Measurements from ENCODE around the gene KRT36.

KRT36 gene

DNA sequence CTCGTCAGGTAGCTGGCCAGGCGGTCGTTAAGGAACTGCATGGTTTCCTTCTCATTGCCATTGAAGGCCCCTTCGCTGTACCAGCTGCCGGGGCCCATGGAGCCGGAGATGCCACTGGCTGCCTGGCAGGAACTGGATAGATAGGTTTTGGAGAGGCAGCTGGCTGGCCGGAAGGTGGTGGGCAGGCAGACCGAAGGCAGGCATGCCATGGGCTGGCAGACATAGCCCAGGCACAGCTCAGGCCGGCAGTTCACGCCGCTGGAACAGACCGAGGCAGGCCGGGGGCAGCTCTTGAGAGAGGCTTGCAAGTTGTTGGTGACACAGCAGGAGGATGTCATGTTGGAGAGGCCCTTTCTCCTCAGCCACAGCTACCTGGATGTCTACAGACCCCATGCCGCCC is 22.7 kb downstream of the KRT36 start, which contains the start of gene KRT32:
TSS of gene KRT32 (minus strand) at position 399 of the 400 bp plus-strand sequence. CDS start at position 338, 61 bp downstream.
- H3K27ac ChIP-seq (ENCODE audit: low read depth, low read length) = no peak within 1 kb of the TSS
- H3K4me1 ChIP-seq (ENCODE audit: control insufficient read depth, insufficient read depth, low read length) = no peaks in the 10 kb centered on the region
- no peak within 1 kb of the TSS for H3K4me3 ChIP-seq (ENCODE audit: low read depth, low read length)
- H3K27me3 ChIP-seq (ENCODE audit: control insufficient read depth, insufficient read depth, low read length) = no peaks in the 10 kb centered on the region
- H3K9me3 ChIP-seq (ENCODE audit: control insufficient read depth, insufficient read depth, low read depth, low read length) = peaks cover 17% of the 10 kb centered on the region
- H3K36me3 ChIP-seq (ENCODE audit: control insufficient read depth, insufficient read depth, low read length) = no peaks in the 10 kb centered on the region
- no peak within 1 kb of the TSS for H3K9ac ChIP-seq (ENCODE audit: low read length)

DNA sequence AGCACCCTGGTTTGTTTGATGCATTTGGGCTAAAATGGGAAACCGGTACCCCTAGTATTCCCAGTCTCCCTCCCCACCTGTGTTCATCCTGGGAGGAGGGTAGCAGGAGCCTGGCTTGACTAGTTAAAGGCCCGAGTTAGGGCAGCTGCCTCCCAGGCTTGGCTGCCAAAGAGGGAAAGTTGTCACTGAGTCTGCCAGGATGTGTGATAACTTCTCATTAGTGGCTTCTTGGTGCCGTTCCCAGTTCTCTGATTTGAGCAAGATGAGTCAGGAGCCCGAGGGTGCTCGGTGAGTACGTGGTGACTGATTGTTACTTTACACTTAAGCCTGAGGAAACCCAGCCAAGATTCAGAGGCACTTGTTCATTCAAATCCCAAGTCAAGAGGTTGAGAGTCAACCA is 25.0 kb downstream of the KRT36 start:
- H3K27me3 ChIP-seq (ENCODE audit: control insufficient read depth, insufficient read depth, low read length) = no peaks in the 10 kb centered on the region
- H3K36me3 ChIP-seq (ENCODE audit: control insufficient read depth, insufficient read depth, low read length) = no peaks in the 10 kb centered on the region
- no peaks in the 10 kb centered on the region for H3K4me1 ChIP-seq (ENCODE audit: control insufficient read depth, insufficient read depth, low read length)
- H3K4me3 ChIP-seq (ENCODE audit: low read depth, low read length) = no peak overlapping the region
- H3K9me3 ChIP-seq (ENCODE audit: control insufficient read depth, insufficient read depth, low read depth, low read length) = peaks cover 9% of the 10 kb centered on the region
- no peak overlapping the region for H3K27ac ChIP-seq (ENCODE audit: low read depth, low read length)
- no peak overlapping the region for H3K9ac ChIP-seq (ENCODE audit: low read length)

DNA sequence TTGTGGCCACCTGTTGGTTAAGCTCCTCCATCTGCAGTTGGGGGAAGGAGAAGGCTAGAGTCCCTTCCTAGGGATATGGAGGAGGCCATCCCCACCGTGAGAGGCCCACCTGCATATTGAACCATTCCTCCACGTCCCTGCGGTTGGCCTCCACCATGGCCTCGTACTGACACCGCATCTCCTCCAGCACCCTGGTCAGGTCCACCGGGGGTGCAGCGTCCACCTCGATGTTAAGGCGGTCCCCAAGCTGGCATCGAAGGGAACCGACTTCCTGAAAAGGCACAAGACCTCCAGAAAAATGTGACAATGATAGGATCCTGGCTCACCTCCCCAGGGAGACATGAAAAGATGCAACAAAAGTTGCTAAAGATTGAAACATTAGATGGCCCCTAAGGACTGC is 25.5 kb downstream of the KRT36 start:
- H3K4me3 ChIP-seq (ENCODE audit: low read depth, low read length) = no peak overlapping the region
- no peaks in the 10 kb centered on the region for H3K27me3 ChIP-seq (ENCODE audit: control insufficient read depth, insufficient read depth, low read length)
- peaks cover 9% of the 10 kb centered on the region for H3K9me3 ChIP-seq (ENCODE audit: control insufficient read depth, insufficient read depth, low read depth, low read length)
- no peaks in the 10 kb centered on the region for H3K4me1 ChIP-seq (ENCODE audit: control insufficient read depth, insufficient read depth, low read length)
- H3K27ac ChIP-seq (ENCODE audit: low read depth, low read length) = no peak overlapping the region
- no peak overlapping the region for H3K9ac ChIP-seq (ENCODE audit: low read length)
- H3K36me3 ChIP-seq (ENCODE audit: control insufficient read depth, insufficient read depth, low read length) = no peaks in the 10 kb centered on the region

DNA sequence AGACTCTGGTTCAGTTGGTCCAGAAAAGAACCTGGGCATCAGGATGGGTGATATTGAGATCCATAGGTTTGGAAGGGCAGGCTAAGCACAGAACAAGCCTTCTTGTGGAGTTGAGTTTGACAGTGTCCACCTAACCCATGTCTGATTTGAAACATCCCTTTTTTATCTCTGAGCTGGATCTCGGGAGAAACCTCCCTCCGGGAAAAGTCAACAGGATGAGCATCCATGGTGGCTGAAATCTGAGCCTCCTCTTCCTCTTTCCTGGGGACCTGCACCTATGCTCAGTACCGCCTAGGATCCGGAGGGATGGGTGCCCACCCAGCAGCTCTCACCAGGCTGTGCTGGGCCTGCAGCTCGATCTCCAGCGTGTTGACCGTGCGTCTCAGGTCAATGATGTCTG is 26.0 kb downstream of the KRT36 start:
- no peak overlapping the region for H3K9ac ChIP-seq (ENCODE audit: low read length)
- peaks cover 9% of the 10 kb centered on the region for H3K9me3 ChIP-seq (ENCODE audit: control insufficient read depth, insufficient read depth, low read depth, low read length)
- no peaks in the 10 kb centered on the region for H3K36me3 ChIP-seq (ENCODE audit: control insufficient read depth, insufficient read depth, low read length)
- H3K27ac ChIP-seq (ENCODE audit: low read depth, low read length) = no peak overlapping the region
- H3K4me1 ChIP-seq (ENCODE audit: control insufficient read depth, insufficient read depth, low read length) = no peaks in the 10 kb centered on the region
- H3K27me3 ChIP-seq (ENCODE audit: control insufficient read depth, insufficient read depth, low read length) = no peaks in the 10 kb centered on the region
- no peak overlapping the region for H3K4me3 ChIP-seq (ENCODE audit: low read depth, low read length)

DNA sequence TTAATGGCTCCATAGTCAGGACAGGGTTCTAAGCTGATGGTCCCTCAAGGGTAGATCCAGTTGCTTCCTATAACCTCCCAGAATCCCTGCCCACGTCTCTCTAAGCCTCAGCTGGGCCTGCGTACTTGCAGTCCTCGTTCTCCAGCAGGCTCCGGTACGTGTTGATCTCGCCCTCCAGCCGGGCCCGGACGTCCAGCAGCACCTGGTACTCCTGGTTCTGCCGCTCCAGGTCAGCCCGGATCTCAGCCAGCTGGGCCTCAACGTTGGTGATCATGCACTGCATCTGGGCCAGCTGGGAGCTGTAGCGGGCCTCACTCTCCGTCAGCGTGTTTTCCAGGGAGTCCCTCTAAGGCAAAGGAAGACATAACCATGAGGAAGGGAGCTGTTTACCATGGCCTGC is 27.0 kb downstream of the KRT36 start:
- Histone ChIP-seq H3K36me3 (ENCODE audit: control insufficient read depth, insufficient read depth, low read length) (no peaks in the 10 kb centered on the region), H3K9me3 (ENCODE audit: control insufficient read depth, insufficient read depth, low read depth, low read length) (peaks cover 1% of the 10 kb centered on the region; the same call in 1 of the 2 replicates), H3K27me3 (ENCODE audit: control insufficient read depth, insufficient read depth, low read length) (no peaks in the 10 kb centered on the region), H3K27ac (ENCODE audit: low read depth, low read length) (no peak overlapping the region), H3K4me3 (ENCODE audit: low read depth, low read length) (no peak overlapping the region), H3K4me1 (ENCODE audit: control insufficient read depth, insufficient read depth, low read length) (no peaks in the 10 kb centered on the region), H3K9ac (ENCODE audit: low read length) (no peak overlapping the region)

DNA sequence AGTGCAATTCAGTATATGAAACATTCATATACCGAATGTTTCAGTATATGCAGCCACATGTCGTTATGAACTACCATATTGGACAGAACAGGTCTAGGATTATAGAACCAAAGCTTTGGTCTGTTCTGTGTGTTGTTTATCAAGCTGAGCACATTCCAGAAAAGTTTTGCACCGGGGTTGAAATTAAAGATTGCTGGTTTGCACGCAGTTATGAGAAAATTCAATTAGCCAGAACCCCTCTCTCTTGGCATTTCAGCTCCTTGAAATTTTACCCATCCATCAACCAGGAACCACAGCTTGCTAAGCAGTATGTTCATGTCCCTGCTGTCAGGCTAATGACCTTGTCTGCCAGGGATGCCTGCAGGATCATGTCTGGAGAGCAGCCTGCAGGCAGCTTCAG is 32.0 kb downstream of the KRT36 start:
- Histone ChIP-seq H3K4me1 (ENCODE audit: control insufficient read depth, insufficient read depth, low read length) (no peaks in the 10 kb centered on the region), H3K4me3 (ENCODE audit: low read depth, low read length) (no peak overlapping the region), H3K9me3 (ENCODE audit: control insufficient read depth, insufficient read depth, low read depth, low read length) (no peaks in the 10 kb centered on the region; the same call in 1 of the 2 replicates), H3K36me3 (ENCODE audit: control insufficient read depth, insufficient read depth, low read length) (no peaks in the 10 kb centered on the region), H3K27me3 (ENCODE audit: control insufficient read depth, insufficient read depth, low read length) (no peaks in the 10 kb centered on the region), H3K27ac (ENCODE audit: low read depth, low read length) (no peak overlapping the region), H3K9ac (ENCODE audit: low read length) (no peak overlapping the region)

DNA sequence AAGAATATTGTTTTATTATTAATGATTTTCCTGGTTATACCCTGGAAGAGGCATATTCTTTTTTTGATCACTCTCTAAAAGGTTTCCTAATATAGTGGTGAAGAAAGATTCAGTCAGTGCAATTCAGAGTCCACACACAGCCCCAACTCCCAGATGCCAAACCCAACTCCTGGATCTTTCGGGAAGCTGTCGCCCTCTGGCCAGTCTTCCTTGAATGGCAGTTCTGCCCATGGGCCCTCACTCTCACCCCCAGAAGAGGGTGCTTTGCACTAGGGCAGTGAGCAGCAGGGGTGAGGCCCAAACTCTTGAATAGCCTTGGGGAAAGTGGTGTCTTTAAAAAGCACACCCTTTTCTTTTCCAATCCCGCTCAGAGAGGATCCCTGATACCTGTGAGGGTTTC is 33.5 kb downstream of the KRT36 start:
- H3K36me3 ChIP-seq (ENCODE audit: control insufficient read depth, insufficient read depth, low read length) = no peaks in the 10 kb centered on the region
- no peak overlapping the region for H3K4me3 ChIP-seq (ENCODE audit: low read depth, low read length)
- no peak overlapping the region for H3K27ac ChIP-seq (ENCODE audit: low read depth, low read length)
- no peaks in the 10 kb centered on the region for H3K4me1 ChIP-seq (ENCODE audit: control insufficient read depth, insufficient read depth, low read length)
- H3K9ac ChIP-seq (ENCODE audit: low read length) = no peak overlapping the region
- peaks cover 11% of the 10 kb centered on the region for H3K9me3 ChIP-seq (ENCODE audit: control insufficient read depth, insufficient read depth, low read depth, low read length)
- no peaks in the 10 kb centered on the region; the same call in 1 of the 2 replicates for H3K27me3 ChIP-seq (ENCODE audit: control insufficient read depth, insufficient read depth, low read length)

DNA sequence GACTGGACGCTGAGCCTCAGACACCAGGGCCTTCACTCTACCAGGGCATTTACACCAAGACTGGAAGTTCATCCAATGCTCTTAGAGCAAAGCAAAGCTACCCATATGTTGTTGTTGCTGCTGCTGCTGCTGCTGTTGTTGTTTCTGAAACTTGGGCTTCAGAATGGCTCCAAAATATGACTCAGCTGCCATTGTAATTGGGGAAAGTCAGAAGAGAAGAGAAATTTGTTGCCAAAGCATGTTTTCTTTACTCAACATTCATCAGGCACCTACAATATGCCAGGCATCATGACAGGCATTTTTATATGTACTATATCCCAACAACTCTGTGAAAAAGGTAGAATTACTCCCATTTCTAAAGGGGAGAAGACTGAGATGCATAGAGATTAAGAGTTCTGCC is 34.5 kb downstream of the KRT36 start:
- no peak overlapping the region for H3K27ac ChIP-seq (ENCODE audit: low read depth, low read length)
- no peak overlapping the region for H3K4me3 ChIP-seq (ENCODE audit: low read depth, low read length)
- H3K27me3 ChIP-seq (ENCODE audit: control insufficient read depth, insufficient read depth, low read length) = no peaks in the 10 kb centered on the region; the same call in 1 of the 2 replicates
- H3K36me3 ChIP-seq (ENCODE audit: control insufficient read depth, insufficient read depth, low read length) = no peaks in the 10 kb centered on the region
- peaks cover 11% of the 10 kb centered on the region for H3K9me3 ChIP-seq (ENCODE audit: control insufficient read depth, insufficient read depth, low read depth, low read length)
- no peak overlapping the region for H3K9ac ChIP-seq (ENCODE audit: low read length)
- no peaks in the 10 kb centered on the region for H3K4me1 ChIP-seq (ENCODE audit: control insufficient read depth, insufficient read depth, low read length)

DNA sequence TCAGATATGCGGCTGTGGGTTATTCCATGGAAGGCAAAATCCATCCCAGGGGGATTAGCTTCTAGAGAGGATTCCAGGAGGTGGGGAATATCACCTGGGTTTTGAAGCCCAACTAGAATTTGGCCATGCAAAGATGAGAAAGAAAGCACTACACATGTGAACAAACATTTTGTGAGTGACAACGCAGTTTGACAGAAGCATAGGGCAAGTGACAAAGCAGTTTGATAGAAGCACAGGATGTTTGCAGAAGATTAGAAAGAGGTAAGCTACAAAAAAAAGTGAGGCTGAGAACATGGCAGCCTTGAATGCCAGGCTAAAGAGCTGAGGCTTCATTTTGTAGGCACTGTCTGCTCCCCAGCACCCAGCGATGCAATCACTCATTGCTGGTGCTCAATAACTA is 36.6 kb downstream of the KRT36 start:
- H3K9me3 ChIP-seq (ENCODE audit: control insufficient read depth, insufficient read depth, low read depth, low read length) = peaks cover 11% of the 10 kb centered on the region
- no peaks in the 10 kb centered on the region; the same call in 1 of the 2 replicates for H3K27me3 ChIP-seq (ENCODE audit: control insufficient read depth, insufficient read depth, low read length)
- no peak overlapping the region for H3K27ac ChIP-seq (ENCODE audit: low read depth, low read length)
- no peaks in the 10 kb centered on the region for H3K4me1 ChIP-seq (ENCODE audit: control insufficient read depth, insufficient read depth, low read length)
- H3K9ac ChIP-seq (ENCODE audit: low read length) = no peak overlapping the region
- no peaks in the 10 kb centered on the region for H3K36me3 ChIP-seq (ENCODE audit: control insufficient read depth, insufficient read depth, low read length)
- H3K4me3 ChIP-seq (ENCODE audit: low read depth, low read length) = no peak overlapping the region

DNA sequence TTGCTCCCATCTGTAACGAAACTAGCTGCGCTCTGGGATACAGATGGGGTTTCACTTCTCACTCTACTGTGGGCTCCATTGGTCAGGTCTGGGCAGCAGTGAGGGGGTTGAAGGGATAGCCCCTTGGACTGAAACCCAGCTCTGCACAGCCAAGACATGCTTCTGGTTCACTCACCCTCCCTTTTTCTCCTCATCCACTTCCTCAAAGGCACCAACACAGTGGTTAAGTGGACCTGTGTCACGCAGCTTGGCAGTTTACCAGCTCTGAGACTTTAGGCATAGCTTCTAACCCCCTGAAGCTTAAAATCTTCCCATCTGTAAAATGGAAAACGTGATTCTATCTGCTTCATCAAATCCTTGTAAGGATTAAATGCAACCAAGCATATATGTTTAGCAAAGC is 37.4 kb downstream of the KRT36 start:
- Histone ChIP-seq H3K9me3 (ENCODE audit: control insufficient read depth, insufficient read depth, low read depth, low read length) (peaks cover 11% of the 10 kb centered on the region), H3K27me3 (ENCODE audit: control insufficient read depth, insufficient read depth, low read length) (no peaks in the 10 kb centered on the region; the same call in 1 of the 2 replicates), H3K4me3 (ENCODE audit: low read depth, low read length) (no peak overlapping the region), H3K9ac (ENCODE audit: low read length) (no peak overlapping the region), H3K36me3 (ENCODE audit: control insufficient read depth, insufficient read depth, low read length) (no peaks in the 10 kb centered on the region), H3K4me1 (ENCODE audit: control insufficient read depth, insufficient read depth, low read length) (peaks cover 3% of the 10 kb centered on the region; the same call in 1 of the 2 replicates), H3K27ac (ENCODE audit: low read depth, low read length) (no peak overlapping the region)

DNA sequence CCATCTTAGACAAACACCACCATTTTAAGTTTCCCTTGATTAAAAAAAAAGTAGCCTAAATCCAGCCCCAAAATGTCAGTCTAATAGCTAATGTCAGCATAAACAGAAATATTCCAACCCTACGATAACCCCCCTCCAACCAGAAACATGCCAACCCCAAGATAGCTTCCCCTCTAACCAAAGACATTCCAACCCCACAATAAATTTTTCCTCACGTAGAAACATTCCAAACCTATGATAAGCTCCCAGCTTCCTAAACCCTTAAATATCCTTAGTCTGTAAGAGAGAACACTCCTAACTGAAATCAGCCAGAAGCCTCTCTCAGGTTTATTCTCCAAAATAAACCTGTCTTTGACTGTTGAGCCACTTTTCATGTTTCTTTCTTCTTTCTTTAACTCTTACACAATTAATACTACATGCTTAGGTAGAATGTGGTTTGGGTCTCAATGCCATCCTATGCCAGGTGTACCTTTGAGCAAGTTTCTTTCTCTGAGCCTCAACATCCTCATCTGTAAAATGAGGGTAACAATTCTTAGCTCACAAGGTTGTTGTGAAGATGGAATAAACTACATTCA is 38.5 kb downstream of the KRT36 start:
- Histone ChIP-seq H3K9ac (ENCODE audit: low read length) (no peak overlapping the region), H3K27me3 (ENCODE audit: control insufficient read depth, insufficient read depth, low read length) (no peaks in the 10 kb centered on the region; the same call in 1 of the 2 replicates), H3K36me3 (ENCODE audit: control insufficient read depth, insufficient read depth, low read length) (no peaks in the 10 kb centered on the region), H3K4me3 (ENCODE audit: low read depth, low read length) (no peak overlapping the region), H3K9me3 (ENCODE audit: control insufficient read depth, insufficient read depth, low read depth, low read length) (peaks cover 11% of the 10 kb centered on the region), H3K4me1 (ENCODE audit: control insufficient read depth, insufficient read depth, low read length) (peaks cover 3% of the 10 kb centered on the region; the same call in 1 of the 2 replicates), H3K27ac (ENCODE audit: low read depth, low read length) (no peak overlapping the region)
